HepG2 (cell line): ENCODE data around the gene SYT17. TPM values are rescaled to one million over a fixed set of nuclear protein-coding genes. Genes with fewer than 3 reads are reported as not detected.
A peak's percentile ranks its signal among the peaks of the same experiment; 100 is the strongest.

Source experiments
- ATF2 ChIP-seq: sonication (generic); formaldehyde crosslinking; IDR thresholded peaks from 2 replicates; pipeline ENCODE4 v1.4.0; 2020; ENCODE audit warnings: missing genetic modification reagents
- ATF7 ChIP-seq, 2 experiments: fragments of 450-650 bp in 1 of 2; sonication (generic) in 1 of 2; formaldehyde crosslinking in 1 of 2; IDR thresholded peaks; 2 replicates each; pipeline versions ENCODE4 v1.4.0 to v1.6.1; 2016 to 2020; ENCODE audit warnings: antibody characterized with exemption in 1 of 2, mild to moderate bottlenecking in 1 of 2, missing genetic modification reagents in 1 of 2
- DBP ChIP-seq: sonication (generic); formaldehyde crosslinking; IDR thresholded peaks from 2 replicates; pipeline ENCODE4 v1.4.0; 2020; ENCODE audit warnings: missing genetic modification reagents; ENCODE audit errors: not compliant biosample characterization
- GATAD2A ChIP-seq: IDR thresholded peaks from 2 replicates; pipeline ENCODE4 v1.6.1; 2016
- KLF9 ChIP-seq: IDR thresholded peaks from 2 replicates; pipeline ENCODE4 v1.6.1; 2016; ENCODE audit warnings: low read depth
- NFKB2 ChIP-seq: sonication (generic); formaldehyde crosslinking; IDR thresholded peaks from 2 replicates; pipeline ENCODE4 v1.4.0; 2020; ENCODE audit warnings: missing genetic modification reagents, borderline replicate concordance
- RXRB ChIP-seq: IDR thresholded peaks from 2 replicates; pipeline ENCODE4 v1.6.1; 2016; ENCODE audit warnings: borderline replicate concordance, missing genetic modification reagents, missing compliant biosample characterization
- TBX2 ChIP-seq: sonication (generic); formaldehyde crosslinking; IDR thresholded peaks from 2 replicates; pipeline ENCODE4 v1.5.0; 2020; ENCODE audit warnings: missing genetic modification reagents, mild to moderate bottlenecking, borderline replicate concordance
- ZBTB38 ChIP-seq: sonication (generic); formaldehyde crosslinking; IDR thresholded peaks from 2 replicates; pipeline ENCODE4 v1.5.1; 2020; ENCODE audit warnings: mild to moderate bottlenecking, missing genetic modification reagents
- ZNF770 ChIP-seq: sonication (generic); formaldehyde crosslinking; IDR thresholded peaks from 2 replicates; pipeline ENCODE4 v1.5.0; 2020; ENCODE audit warnings: mild to moderate bottlenecking, missing genetic modification reagents
- polyA plus RNA-seq, 8 experiments: library from polyadenylated mRNA; depleted of rRNA in 3 of 8; stranded (reverse) in 7 of 8; unstranded in 1 of 8; fragments of >200 nt; fragmentation: Illumina TruSeq in 4 of 8; extraction: Trizol in 4 of 8; gene quantifications; 2 replicates each; pipeline versions ENCODE4 v1.2.1 to v1.2.3, GENCODE V29; 2011 to 2016; ENCODE audit warnings: low read depth in 4 of 8, missing spikeins in 1 of 8, mixed read lengths in 1 of 8; ENCODE audit not compliant: insufficient read depth in 1 of 8
- total RNA-seq, 5 experiments: library from RNA; depleted of rRNA; stranded (reverse); fragments of >200 nt; fragmentation: Illumina TruSeq; extraction: Trizol; gene quantifications; 2 replicates each; pipeline ENCODE4 v1.2.3, GENCODE V29; 2016; ENCODE audit warnings: low read depth in 1 of 5
- TF ChIP-seq, protein P1 (sequence below): sonication (generic); formaldehyde crosslinking; IDR thresholded peaks from 2 replicates; pipeline ENCODE4 v1.9.0; 2021; ENCODE audit warnings: mild to moderate bottlenecking, missing genetic modification reagents
- TF ChIP-seq, protein P2 (sequence below): sonication (generic); formaldehyde crosslinking; IDR thresholded peaks from 2 replicates; pipeline ENCODE4 v1.5.0; 2020; ENCODE audit warnings: missing genetic modification reagents
- TF ChIP-seq, protein P3 (sequence below): fragments of 450-650 bp; IDR thresholded peaks from 2 replicates; pipeline ENCODE4 v1.6.1; 2017; ENCODE audit warnings: mild to moderate bottlenecking

Gene SYT17
- total and polyA plus RNA-seq, 2 of the 13 experiments (the other 11 are each of a cell fraction or from before 2014, with no cell fraction given), result 0.44 TPM; not detected in 1

- TF ChIP-seq ZNF770 (CRISPR knock-in tag) (peak; percentile 98), ATF2 (CRISPR knock-in tag) (peak; percentile 43; the same call in 1 of the 2 replicates), TBX2 (CRISPR knock-in tag) (peak; percentile 58; the same call in 1 of the 2 replicates), ATF7 (IDR thresholded peaks at IDR 0.05) (peak; percentile 46), ATF7 (CRISPR knock-in tag; IDR thresholded peaks at IDR 0.05) (no peak), DBP (CRISPR knock-in tag) (no peak), RXRB (CRISPR knock-in tag) (peak; percentile 65; the same call in 1 of the 2 replicates), GATAD2A (CRISPR knock-in tag) (peak; percentile 68), ZBTB38 (CRISPR knock-in tag) (peak; percentile 41; the same call in 1 of the 2 replicates), NFKB2 (CRISPR knock-in tag) (no peak), KLF9 (CRISPR knock-in tag) (no peak)
- TF ChIP-seq, protein P1, sequence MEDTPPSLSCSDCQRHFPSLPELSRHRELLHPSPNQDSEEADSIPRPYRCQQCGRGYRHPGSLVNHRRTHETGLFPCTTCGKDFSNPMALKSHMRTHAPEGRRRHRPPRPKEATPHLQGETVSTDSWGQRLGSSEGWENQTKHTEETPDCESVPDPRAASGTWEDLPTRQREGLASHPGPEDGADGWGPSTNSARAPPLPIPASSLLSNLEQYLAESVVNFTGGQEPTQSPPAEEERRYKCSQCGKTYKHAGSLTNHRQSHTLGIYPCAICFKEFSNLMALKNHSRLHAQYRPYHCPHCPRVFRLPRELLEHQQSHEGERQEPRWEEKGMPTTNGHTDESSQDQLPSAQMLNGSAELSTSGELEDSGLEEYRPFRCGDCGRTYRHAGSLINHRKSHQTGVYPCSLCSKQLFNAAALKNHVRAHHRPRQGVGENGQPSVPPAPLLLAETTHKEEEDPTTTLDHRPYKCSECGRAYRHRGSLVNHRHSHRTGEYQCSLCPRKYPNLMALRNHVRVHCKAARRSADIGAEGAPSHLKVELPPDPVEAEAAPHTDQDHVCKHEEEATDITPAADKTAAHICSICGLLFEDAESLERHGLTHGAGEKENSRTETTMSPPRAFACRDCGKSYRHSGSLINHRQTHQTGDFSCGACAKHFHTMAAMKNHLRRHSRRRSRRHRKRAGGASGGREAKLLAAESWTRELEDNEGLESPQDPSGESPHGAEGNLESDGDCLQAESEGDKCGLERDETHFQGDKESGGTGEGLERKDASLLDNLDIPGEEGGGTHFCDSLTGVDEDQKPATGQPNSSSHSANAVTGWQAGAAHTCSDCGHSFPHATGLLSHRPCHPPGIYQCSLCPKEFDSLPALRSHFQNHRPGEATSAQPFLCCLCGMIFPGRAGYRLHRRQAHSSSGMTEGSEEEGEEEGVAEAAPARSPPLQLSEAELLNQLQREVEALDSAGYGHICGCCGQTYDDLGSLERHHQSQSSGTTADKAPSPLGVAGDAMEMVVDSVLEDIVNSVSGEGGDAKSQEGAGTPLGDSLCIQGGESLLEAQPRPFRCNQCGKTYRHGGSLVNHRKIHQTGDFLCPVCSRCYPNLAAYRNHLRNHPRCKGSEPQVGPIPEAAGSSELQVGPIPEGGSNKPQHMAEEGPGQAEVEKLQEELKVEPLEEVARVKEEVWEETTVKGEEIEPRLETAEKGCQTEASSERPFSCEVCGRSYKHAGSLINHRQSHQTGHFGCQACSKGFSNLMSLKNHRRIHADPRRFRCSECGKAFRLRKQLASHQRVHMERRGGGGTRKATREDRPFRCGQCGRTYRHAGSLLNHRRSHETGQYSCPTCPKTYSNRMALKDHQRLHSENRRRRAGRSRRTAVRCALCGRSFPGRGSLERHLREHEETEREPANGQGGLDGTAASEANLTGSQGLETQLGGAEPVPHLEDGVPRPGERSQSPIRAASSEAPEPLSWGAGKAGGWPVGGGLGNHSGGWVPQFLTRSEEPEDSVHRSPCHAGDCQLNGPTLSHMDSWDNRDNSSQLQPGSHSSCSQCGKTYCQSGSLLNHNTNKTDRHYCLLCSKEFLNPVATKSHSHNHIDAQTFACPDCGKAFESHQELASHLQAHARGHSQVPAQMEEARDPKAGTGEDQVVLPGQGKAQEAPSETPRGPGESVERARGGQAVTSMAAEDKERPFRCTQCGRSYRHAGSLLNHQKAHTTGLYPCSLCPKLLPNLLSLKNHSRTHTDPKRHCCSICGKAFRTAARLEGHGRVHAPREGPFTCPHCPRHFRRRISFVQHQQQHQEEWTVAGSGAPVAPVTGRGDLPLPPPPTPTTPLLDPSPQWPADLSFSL, result peak; percentile 83
- TF ChIP-seq, protein P2, sequence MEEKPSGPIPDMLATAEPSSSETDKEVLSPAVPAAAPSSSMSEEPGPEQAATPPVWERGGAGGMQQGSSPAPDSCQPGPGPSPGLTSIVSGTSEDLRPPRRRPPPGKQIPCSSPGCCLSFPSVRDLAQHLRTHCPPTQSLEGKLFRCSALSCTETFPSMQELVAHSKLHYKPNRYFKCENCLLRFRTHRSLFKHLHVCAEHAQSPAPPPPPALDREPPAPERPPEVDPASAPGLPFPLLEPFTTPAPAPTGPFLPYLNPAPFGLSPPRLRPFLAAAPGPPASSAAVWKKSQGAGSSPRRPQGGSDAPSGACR (CRISPR knock-in tag), result no peak
- TF ChIP-seq, protein P3, sequence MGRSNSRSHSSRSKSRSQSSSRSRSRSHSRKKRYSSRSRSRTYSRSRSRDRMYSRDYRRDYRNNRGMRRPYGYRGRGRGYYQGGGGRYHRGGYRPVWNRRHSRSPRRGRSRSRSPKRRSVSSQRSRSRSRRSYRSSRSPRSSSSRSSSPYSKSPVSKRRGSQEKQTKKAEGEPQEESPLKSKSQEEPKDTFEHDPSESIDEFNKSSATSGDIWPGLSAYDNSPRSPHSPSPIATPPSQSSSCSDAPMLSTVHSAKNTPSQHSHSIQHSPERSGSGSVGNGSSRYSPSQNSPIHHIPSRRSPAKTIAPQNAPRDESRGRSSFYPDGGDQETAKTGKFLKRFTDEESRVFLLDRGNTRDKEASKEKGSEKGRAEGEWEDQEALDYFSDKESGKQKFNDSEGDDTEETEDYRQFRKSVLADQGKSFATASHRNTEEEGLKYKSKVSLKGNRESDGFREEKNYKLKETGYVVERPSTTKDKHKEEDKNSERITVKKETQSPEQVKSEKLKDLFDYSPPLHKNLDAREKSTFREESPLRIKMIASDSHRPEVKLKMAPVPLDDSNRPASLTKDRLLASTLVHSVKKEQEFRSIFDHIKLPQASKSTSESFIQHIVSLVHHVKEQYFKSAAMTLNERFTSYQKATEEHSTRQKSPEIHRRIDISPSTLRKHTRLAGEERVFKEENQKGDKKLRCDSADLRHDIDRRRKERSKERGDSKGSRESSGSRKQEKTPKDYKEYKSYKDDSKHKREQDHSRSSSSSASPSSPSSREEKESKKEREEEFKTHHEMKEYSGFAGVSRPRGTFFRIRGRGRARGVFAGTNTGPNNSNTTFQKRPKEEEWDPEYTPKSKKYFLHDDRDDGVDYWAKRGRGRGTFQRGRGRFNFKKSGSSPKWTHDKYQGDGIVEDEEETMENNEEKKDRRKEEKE, result no peak
These were observed 44.4 kb upstream of the SYT17 start (continued) for GRCh38 chr16:19123535-19124178.
